Glutamatergic neuron (in vitro differentiated cells): Measurements from ENCODE around the gene CDKN2C. TPM values are rescaled to one million over a fixed set of nuclear protein-coding genes. Genes with fewer than 3 reads are reported as not detected.

Source experiments
- DNase-seq: peaks from one replicate; pipeline ENCODE4 v3.0.0; 2022
- H3K27ac Mint-ChIP-seq: one replicate; pipeline ENCODE4 v1.8.0; 2020; ENCODE audit warnings: mild to moderate bottlenecking, mixed read lengths, inconsistent platforms; ENCODE audit not compliant: unreplicated experiment
- H3K27me3 Mint-ChIP-seq: one replicate; pipeline ENCODE4 v1.8.0; 2020; ENCODE audit warnings: mild to moderate bottlenecking, moderate library complexity, mixed read lengths, inconsistent platforms; ENCODE audit not compliant: unreplicated experiment
- H3K36me3 Mint-ChIP-seq: one replicate; pipeline ENCODE4 v1.8.0; 2020; ENCODE audit warnings: mild to moderate bottlenecking, mixed read lengths, inconsistent platforms; ENCODE audit not compliant: unreplicated experiment
- H3K4me1 Mint-ChIP-seq: one replicate; pipeline ENCODE4 v1.8.0; 2020; ENCODE audit warnings: mild to moderate bottlenecking, low read depth, mixed read lengths, inconsistent platforms; ENCODE audit not compliant: unreplicated experiment
- H3K4me3 Mint-ChIP-seq: one replicate; pipeline ENCODE4 v1.8.0; 2020; ENCODE audit warnings: mild to moderate bottlenecking, mixed read lengths, inconsistent platforms; ENCODE audit not compliant: unreplicated experiment
- H3K9me3 Mint-ChIP-seq: one replicate; pipeline ENCODE4 v1.8.0; 2020; ENCODE audit warnings: mild to moderate bottlenecking, moderate library complexity, mixed read lengths, inconsistent platforms; ENCODE audit not compliant: unreplicated experiment
- total RNA-seq: library from RNA; stranded (reverse); fragmentation: NEBNext Ultra II Directional; extraction: Animal tissue kit (Norgen Biotek cat#: 25700); gene quantifications from one replicate; pipeline ENCODE4 v1.2.1, GENCODE V29; 2021; ENCODE audit not compliant: unreplicated experiment
- TF ChIP-seq, protein P1 (sequence below): fragments of 200-600 bp; sonication (generic); IDR thresholded peaks from one replicate; pipeline ENCODE4 v1.5.0; 2021; ENCODE audit not compliant: partially characterized antibody, unreplicated experiment

The CDKN2C gene
- total RNA-seq, 1 donor from 2014 or later, result 1.3 TPM

GRCh38 chr1:50979937-50980336 is 9.9 kb downstream of the CDKN2C start:
- Mint-ChIP-seq H3K27me3 (peaks cover 23% of the 10 kb centered on the region), H3K4me1 (peaks cover 6% of the 10 kb centered on the region), H3K27ac (no peak overlapping the region), H3K9me3 (peaks cover 9% of the 10 kb centered on the region), H3K36me3 (no peaks in the 10 kb centered on the region), H3K4me3 (no peak overlapping the region)
- TF ChIP-seq, protein P1, sequence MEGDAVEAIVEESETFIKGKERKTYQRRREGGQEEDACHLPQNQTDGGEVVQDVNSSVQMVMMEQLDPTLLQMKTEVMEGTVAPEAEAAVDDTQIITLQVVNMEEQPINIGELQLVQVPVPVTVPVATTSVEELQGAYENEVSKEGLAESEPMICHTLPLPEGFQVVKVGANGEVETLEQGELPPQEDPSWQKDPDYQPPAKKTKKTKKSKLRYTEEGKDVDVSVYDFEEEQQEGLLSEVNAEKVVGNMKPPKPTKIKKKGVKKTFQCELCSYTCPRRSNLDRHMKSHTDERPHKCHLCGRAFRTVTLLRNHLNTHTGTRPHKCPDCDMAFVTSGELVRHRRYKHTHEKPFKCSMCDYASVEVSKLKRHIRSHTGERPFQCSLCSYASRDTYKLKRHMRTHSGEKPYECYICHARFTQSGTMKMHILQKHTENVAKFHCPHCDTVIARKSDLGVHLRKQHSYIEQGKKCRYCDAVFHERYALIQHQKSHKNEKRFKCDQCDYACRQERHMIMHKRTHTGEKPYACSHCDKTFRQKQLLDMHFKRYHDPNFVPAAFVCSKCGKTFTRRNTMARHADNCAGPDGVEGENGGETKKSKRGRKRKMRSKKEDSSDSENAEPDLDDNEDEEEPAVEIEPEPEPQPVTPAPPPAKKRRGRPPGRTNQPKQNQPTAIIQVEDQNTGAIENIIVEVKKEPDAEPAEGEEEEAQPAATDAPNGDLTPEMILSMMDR, result no peak
- DNase-seq, result no peak

DNA sequence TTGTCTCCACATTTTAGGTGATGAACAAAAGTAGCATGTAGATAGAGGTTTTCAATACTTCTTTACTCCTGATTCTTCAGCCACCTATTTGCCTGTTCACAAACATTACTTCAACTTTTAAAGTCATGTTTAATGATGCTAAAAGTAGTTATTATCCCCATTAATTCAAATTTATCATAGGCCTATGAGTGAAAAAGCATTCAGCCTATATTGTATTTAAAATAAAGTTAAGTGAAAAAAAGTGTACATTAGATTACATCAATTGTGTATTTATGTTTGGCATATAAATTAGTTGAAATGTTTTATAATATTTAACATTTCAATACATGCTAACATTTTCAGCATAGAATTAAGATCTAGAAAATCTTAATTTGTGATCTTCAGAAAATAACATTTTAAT is 10.5 kb downstream of the CDKN2C start:
- H3K36me3 Mint-ChIP-seq, result no peaks in the 10 kb centered on the region
- H3K4me3 Mint-ChIP-seq, result no peak overlapping the region
- DNase-seq, result no peak
- H3K27ac Mint-ChIP-seq, result no peak overlapping the region
- H3K27me3 Mint-ChIP-seq, result peaks cover 20% of the 10 kb centered on the region
- TF ChIP-seq, protein P1, result no peak
- peaks cover 9% of the 10 kb centered on the region for H3K9me3 Mint-ChIP-seq
- H3K4me1 Mint-ChIP-seq, result peaks cover 6% of the 10 kb centered on the region

DNA sequence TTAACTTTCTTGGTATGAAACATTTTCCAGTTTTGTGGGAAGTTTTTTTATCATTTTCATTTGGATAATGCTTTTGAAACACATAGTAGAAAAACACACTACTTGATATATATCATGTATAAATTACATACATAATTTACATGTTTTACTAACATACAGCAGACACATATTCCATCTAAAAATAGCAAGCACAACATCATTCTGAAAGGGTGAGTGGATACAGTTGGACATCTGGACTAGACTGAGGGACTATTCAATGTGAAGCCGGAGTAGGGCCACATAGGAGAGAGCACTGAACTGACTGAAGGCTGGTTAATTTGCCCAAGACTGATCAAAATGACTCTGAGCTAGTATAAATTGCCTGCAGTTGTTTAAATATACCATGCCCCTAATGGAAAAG is 11.7 kb downstream of the CDKN2C start:
- Mint-ChIP-seq H3K4me1 (peaks cover 5% of the 10 kb centered on the region), H3K27me3 (peaks cover 12% of the 10 kb centered on the region), H3K9me3 (peaks cover 8% of the 10 kb centered on the region), H3K27ac (no peak overlapping the region), H3K36me3 (no peaks in the 10 kb centered on the region), H3K4me3 (no peak overlapping the region)
- no peak for DNase-seq
- TF ChIP-seq, protein P1, result no peak

- no peak for DNase-seq
- Mint-ChIP-seq H3K4me1 (peaks cover 2% of the 10 kb centered on the region), H3K27ac (no peak overlapping the region), H3K4me3 (no peak overlapping the region), H3K36me3 (no peaks in the 10 kb centered on the region), H3K9me3 (peaks cover 8% of the 10 kb centered on the region), H3K27me3 (peaks cover 11% of the 10 kb centered on the region)
- TF ChIP-seq, protein P1, result no peak
These were observed 12.6 kb downstream of the CDKN2C start for GRCh38 chr1:50982611-50983010.

GRCh38 chr1:50983219-50983802 is 13.3 kb downstream of the CDKN2C start:
- Mint-ChIP-seq H3K4me3 (no peak overlapping the region), H3K27ac (no peak overlapping the region), H3K4me1 (peaks cover 2% of the 10 kb centered on the region), H3K9me3 (peaks cover 8% of the 10 kb centered on the region), H3K36me3 (no peaks in the 10 kb centered on the region), H3K27me3 (peaks cover 9% of the 10 kb centered on the region)
- TF ChIP-seq, protein P1, result no peak
- DNase-seq, result no peak
